GM18517 (cell line): Measurements from ENCODE around the gene POLR2A.
"Not testable (repeated sequence)": the region's sequence is repeated elsewhere in the genome, so short reads cannot be mapped to it uniquely, and the experiment has no call there.

Experiments
- ATAC-seq: cut with Tn5 transposase; IDR thresholded peaks from one replicate; pipeline ENCODE4 v1.9.1; 2021; ENCODE audit warnings: mild to moderate bottlenecking, moderate library complexity; ENCODE audit not compliant: unreplicated experiment

The POLR2A gene

GRCh38 chr17:7460850-7461660 lies 23.1 kb upstream of the POLR2A start:
- ATAC-seq = no peak

DNA sequence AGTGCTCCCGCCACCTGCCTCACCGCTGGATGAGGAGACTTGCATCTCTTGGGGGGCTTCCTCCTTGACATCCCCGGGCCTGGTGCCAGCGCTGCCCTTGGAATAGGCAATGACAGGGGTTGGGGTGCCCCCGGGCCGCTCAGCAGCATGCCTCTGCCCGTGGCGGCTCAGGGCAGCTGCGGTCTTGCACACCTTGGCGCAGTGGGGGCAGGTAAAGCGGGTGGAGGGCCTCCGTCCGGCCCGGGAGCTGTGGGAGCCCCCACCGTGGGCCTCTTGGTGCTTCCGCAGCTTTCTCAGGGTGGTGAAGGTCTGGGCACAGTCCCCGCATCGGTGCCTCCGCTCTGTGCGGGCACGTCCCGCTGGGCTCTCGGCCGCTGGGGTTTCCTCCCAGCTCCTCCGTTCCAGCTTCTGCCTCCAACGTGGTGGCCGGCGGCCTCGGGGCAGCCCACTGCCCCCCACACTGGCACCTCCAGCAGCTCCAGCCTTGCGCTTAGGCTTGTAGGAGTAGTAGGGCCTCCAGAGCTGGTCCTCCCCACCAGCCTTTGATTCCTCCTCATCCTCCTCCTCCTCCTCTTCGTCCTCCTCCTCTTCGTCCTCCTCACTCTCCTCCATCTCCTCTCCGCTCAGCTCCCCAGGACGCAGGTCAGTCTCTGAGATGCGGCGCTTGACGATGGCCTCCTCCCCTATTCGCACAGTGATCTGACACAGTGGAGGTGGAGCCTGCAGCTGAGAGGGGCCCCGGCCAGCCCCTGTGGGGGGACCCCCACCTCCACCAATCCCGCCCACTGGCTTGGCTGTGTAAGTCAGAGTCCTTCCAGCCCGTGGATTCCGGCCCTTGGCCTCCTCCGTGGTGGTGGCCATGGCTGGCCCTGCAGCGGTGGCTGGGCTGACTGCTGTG lies 21.4 kb upstream of the POLR2A start:
- no peak for ATAC-seq

GRCh38 chr17:7463372-7463846 lies 20.8 kb upstream of the POLR2A start:
- ATAC-seq = no peak

DNA sequence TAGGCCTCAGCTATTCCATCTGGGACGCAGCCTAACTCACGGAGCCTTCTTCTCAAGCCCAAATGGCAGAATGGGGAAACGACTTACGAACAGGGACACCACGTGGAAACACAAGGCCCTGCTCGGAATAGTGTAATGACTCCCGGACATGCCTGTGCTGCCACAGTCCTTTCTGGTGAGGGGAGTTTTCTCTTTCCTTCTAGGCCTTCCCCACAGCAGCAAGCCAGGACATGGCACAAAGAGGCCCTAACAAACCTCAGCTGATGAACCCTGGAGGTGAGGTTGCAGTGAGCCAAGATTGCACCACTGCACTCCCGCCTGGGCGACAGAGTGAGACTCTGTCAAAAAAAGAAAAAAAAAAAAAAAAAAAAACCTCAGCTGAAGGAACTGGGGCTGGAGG lies 20.1 kb upstream of the POLR2A start:
- ATAC-seq = no peak

- no peak for ATAC-seq
Observed at GRCh38 chr17:7465597-7466275, 18.4 kb upstream of the POLR2A start.

- no peak for ATAC-seq
Observed at GRCh38 chr17:7466318-7466638, 17.9 kb upstream of the POLR2A start.

- no peak for ATAC-seq
Observed at GRCh38 chr17:7466639-7467341, 17.4 kb upstream of the POLR2A start.

DNA sequence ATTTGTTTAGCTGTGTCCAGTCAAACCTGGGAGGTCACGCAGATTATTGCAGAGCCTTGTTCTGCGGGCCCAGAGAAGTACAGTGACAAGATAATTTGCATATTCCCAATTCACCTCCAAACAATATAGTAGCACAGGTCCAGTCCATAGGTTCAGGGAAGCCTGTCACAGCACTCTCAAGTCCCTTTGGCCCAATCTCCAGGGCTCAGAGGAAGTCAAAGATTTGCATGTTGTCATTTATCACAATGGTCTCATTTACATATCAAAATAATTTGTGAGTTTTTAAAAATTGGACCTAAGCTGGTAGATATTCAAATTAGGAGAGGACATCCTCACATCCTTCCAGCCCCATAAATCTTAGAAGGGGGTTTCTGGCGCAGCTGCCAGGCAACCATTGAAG lies 16.7 kb upstream of the POLR2A start:
- ATAC-seq = no peak

GRCh38 chr17:7468290-7468689 lies 15.9 kb upstream of the POLR2A start:
- ATAC-seq = no peak

DNA sequence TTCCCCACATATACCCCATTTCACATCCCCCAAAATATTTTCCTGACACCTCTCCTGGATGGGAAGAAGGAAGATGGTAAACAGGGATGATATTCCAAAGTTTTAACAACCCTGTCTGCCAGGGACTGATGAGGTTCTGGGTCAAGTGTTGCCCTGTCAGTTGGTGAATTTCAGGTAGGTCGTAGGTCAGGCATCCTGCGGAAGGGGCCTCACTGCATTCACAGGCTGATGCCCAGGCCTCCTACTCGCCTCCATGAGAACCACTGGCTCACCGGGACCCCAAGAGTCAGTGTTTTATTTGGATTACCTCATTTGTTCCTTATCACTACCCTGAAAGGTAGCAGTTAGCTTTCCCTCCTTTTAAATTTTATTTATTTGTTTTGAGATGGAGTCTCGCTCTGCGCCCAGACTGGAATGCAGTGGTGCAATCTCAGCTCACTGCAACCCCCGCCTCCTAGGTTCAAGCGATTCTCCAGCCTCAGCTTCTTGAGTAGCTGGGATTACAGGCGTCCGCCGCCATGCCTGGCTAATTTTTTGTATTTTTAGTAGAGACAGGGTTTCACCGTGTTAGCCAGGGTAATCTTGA lies 15.3 kb upstream of the POLR2A start:
- no peak for ATAC-seq

GRCh38 chr17:7469843-7470242 lies 14.3 kb upstream of the POLR2A start:
- ATAC-seq = not testable (repeated sequence)

GRCh38 chr17:7470457-7470973 lies 13.7 kb upstream of the POLR2A start:
- not testable (repeated sequence) for ATAC-seq

DNA sequence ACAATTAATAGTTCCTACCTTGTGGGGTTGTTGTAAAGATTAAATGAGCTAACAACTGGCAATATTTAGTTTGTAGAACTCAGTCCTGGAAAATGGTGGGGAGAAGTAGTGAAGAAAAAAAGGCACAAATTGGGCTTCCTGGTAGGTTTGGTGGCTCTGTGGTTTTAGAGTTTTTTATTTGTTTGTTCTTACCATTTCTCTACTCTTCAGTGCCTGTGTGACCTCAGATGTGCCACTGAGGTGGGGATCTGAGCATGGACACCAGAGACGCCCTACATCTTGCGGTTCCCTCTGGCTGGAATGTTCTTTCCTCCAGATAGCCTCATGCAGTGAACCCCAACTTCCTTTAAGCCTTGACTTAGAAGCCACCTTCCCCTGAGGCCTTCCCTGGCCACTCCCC lies 12.4 kb upstream of the POLR2A start:
- ATAC-seq = no peak

DNA sequence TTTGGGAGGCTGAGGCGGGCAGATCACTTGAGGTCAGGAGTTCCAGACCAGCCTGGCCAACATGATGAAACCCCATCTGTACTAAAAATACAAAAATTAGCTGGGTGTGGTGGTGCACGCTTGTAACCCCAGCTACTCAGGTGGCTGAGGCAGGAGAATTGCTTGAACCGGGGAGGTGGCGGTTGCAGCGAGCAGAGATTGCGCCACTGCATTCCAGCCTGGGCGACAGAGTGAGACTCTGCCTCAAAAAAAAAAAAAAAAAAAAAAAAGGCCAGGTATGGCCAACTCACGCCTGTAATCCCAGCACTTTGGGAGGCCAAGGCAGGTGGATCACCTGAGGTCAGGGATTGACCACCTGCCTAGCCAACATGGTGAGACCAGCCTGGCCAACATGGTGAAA lies 9.4 kb upstream of the POLR2A start:
- not testable (repeated sequence) for ATAC-seq

GRCh38 chr17:7475764-7476422 lies 8.3 kb upstream of the POLR2A start:
- no peak for ATAC-seq

GRCh38 chr17:7476494-7476893 lies 7.7 kb upstream of the POLR2A start:
- ATAC-seq = no peak

GRCh38 chr17:7476951-7477350 lies 7.2 kb upstream of the POLR2A start:
- ATAC-seq = no peak

DNA sequence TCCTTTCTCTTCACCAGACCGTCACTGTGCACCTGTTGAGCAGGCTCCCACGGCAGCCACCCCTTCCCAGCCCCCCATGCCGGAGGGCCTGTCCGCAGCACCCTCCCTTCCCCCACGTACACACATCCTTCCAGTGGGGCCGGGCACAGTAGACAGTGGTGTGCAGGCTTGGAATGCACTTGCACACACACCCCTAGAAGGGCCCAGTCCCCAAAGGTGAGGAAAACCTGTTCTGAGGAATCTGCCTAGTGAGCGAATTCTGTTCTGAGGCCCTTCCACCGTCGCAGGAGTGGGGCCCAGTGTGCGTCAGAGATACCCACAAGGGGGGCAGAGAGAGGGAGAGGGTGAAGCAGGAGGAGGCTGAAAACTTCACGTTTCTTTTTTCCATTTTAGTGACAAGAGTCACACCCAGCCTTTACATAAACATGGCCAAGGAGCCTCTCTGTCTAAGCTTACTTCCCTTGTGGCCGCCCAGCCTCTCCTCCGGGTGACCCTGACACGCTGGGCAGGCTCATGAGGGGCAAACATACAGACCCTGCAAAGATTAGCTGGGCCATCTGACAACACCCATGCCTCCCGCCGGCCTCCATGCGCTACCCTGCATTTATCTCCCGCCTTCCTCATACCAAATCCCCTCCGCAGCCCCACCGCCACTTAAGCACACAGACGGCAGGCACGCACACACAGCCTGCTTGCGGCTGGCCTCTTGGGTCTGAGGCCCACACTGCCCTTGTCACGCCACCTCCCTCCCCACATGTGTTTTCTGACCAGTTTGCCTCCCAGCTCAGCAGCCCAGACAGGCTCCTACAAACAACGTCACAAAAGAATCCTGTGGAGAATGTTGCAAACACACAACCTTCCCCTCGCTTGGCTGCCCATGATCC lies 6.5 kb upstream of the POLR2A start:
- ATAC-seq = no peak
